Urinary bladder (tissue), 4 donors: ENCODE measurements around the gene PLXNB2. TPM values are rescaled to one million over a fixed set of nuclear protein-coding genes. Genes with fewer than 3 reads are reported as not detected.
A peak's percentile ranks its signal among the peaks of the same experiment; 100 is the strongest.

ENCODE experiments used
- DNase-seq: peaks from one replicate; pipeline ENCODE4 v3.0.0-alpha.2; 2015; ENCODE audit errors: extremely low spot score
- H3K27ac ChIP-seq: one replicate; pipeline ENCODE4 v1.5.1; 2013; ENCODE audit warnings: low read depth, mild to moderate bottlenecking, moderate library complexity
- H3K36me3 ChIP-seq: one replicate; pipeline ENCODE4 v1.6.1; 2013; ENCODE audit warnings: mild to moderate bottlenecking, moderate library complexity; ENCODE audit not compliant: insufficient read depth
- H3K4me1 ChIP-seq: one replicate; pipeline ENCODE4 v1.6.1; 2013; ENCODE audit warnings: mild to moderate bottlenecking, moderate library complexity; ENCODE audit not compliant: insufficient read depth
- H3K4me3 ChIP-seq: one replicate; pipeline ENCODE4 v1.5.1; 2013; ENCODE audit warnings: low read depth, low read length
- WGBS: extraction: QIAGEN DNeasy Blood & Tissue Kit; methylation state at CpG from one replicate; pipeline ENCODE4 v1.1.7; 2013; 5-methylcytosine and 5-hydroxymethylcytosine counted together
- polyA plus RNA-seq: library from polyadenylated mRNA; stranded (reverse); fragments of 200-250 nt; gene quantifications from one replicate; pipeline ENCODE4 v1.2.3, GENCODE V29; 2013
- total RNA-seq: library from RNA; depleted of rRNA; stranded (reverse); fragments of >200 nt; gene quantifications from one replicate; pipeline ENCODE4 v1.2.3, GENCODE V29; 2014
- donor health status: healthy with polysubstance abuse.
- donor health status: healthy.

PLXNB2 gene
- total and polyA plus RNA-seq, 2 donors, result 61.7 to 106 TPM

DNA sequence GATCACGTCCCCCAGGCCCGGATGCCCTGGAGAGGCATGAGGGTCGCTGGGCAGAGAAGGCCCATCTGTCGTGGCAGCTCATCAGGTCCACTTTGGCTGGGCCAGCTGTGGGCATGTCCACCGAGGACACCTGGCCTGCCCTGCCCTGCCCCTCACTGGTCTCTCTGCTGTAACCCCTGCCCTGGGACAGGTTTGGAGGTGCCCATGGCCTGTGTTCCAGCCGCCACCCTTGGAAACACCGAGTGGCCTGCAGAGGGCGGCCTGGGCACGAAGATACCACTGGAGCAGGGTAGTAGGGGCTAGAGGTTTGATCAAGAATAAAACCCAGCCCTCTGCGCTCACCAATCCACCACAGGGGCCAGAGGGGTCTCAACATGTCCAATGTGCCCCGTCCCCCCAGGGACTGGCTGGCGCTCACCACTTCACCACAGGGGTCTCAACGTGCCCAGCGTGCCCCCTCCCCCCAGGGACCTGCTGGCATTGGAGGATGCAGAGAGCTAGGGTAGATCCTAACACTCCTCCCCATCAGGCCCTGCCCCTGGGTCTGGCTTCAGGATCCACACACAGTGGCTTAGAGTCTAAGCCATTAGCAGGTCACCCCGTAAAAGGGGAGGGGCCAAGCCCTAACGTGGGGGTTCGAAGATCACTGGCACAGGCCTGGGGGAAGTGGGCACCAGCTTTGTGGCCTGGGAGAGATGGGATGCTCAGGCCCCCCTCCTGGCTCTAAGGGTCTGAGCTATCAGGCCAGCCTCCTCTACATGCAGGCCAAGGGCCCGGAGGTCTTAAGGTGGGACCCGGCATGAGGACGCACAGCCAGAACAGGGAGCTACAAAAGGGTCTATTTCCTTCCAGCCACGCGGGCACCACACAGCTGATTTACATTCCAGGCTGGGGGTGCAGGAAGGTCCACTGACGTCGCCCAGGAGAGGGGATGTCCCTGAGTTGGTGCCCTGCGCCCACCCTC is 55.1 kb downstream of the PLXNB2 start:
- WGBS, result 53% methylated on average over 25 of the region's 25 CpGs

DNA sequence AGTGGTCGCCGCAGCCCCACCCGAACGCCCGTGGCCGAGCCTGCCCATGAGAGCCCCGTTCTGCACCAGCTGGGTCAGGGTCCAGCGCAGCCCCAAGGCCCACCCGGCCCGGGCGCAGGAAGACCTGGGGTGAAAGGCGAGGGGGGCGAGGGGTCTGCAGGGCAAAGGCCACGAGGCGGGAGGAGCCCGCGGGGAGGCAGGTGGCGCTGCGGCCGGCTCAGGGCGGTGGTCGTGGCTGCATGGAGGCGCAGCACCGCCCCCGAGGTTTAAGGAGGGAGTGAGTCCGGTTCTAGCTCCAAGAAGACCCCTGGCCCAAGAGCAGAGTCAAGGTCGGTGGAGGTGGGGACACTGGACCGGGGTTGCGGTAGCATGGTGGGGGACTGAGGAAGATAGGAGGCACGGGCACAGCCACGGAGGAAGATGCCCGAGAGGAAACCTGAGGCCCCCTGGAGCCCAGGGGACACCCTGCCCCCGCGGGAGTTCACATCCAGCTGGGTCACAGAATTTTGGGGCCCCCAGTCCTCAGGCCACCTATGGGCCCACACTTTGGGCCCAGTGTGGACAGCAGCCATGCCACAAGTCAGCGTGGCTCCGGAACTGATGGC is 55.9 kb downstream of the PLXNB2 start:
- WGBS, result 15% methylated on average over 36 of the region's 36 CpGs
- H3K4me1 ChIP-seq, result no peaks in the 10 kb centered on the region
- H3K4me3 ChIP-seq, result peak overlapping the region; percentile 69
- peak overlapping the region; percentile 81 for H3K27ac ChIP-seq
- DNase-seq, result no peak
- no peaks in the 10 kb centered on the region for H3K36me3 ChIP-seq

More for the DNA sequence above, 55.1 kb downstream of the PLXNB2 start:
- no peak for DNase-seq
- Histone ChIP-seq H3K4me3 (no peak overlapping the region), H3K4me1 (no peaks in the 10 kb centered on the region), H3K36me3 (no peaks in the 10 kb centered on the region), H3K27ac (no peak overlapping the region)

- Histone ChIP-seq H3K36me3 (no peaks in the 10 kb centered on the region), H3K4me3 (peak within 1 kb of the TSS; percentile 69), H3K4me1 (no peaks in the 10 kb centered on the region), H3K27ac (peak within 1 kb of the TSS; percentile 81)
- WGBS, result 1% methylated on average over 81 of the region's 81 CpGs
- DNase-seq, result no peak
Measured at GRCh38 chr22:50250555-50251476, 56.6 kb downstream of the PLXNB2 start, which contains the start of gene HDAC10. Gene HDAC10 (minus strand): TSS chr22:50251265. CDS start chr22:50251032, 233 bp downstream.

- 67% methylated on average over 11 of the region's 11 CpGs for WGBS
- Histone ChIP-seq H3K27ac (no peak overlapping the region), H3K4me1 (no peaks in the 10 kb centered on the region), H3K36me3 (no peaks in the 10 kb centered on the region), H3K4me3 (peak overlapping the region; percentile 69)
- no peak for DNase-seq
Measured at GRCh38 chr22:50250249-50250554, 57.2 kb downstream of the PLXNB2 start.

DNA sequence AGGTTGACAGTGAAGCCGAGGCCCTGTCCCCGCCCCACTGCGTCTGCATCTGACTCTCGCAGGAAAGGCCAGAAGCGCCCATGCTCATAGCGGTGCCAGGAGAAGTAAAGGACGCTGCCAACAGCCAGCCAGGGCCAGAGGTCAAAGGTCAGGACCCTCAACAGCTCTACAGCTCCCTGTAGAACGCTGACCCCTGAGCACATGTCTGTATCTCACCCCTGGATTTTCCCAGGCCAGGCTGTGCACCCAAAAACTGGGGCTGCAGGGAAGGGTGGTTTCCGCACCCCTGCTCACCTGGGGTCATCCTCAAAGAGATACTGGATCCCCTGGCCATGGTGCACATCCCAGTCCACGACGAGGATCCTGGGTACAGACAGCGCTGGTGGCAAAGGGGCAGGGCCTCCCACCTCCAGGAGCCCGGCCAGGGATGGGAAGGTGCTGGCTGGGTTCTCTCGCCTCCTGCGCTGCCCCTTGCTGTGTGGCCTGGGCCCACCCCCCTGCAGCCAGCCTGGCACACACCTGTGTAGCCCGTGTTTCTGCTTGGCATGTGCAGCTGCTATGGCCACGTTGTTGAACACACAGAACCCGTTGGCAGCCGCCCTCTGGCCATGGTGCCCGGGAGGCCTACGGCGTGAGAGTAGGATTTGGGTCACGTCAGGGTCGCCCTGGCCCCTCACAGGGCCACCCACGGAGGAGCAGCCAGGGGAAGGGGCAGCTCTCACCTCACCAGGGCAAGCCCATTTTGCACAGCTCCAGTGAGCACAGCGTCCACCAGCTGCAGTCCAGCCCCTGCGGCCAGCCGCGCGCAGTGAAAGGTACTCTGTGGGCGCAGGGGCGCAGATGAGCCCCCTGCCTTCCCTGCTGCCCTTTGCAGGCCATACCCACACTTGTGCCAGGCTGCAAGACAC is 57.9 kb downstream of the PLXNB2 start:
- no peak overlapping the region for H3K27ac ChIP-seq
- DNase-seq, result no peak
- no peaks in the 10 kb centered on the region for H3K4me1 ChIP-seq
- WGBS, result 88% methylated on average over 32 of the region's 32 CpGs
- no peak overlapping the region for H3K4me3 ChIP-seq
- H3K36me3 ChIP-seq, result no peaks in the 10 kb centered on the region

DNA sequence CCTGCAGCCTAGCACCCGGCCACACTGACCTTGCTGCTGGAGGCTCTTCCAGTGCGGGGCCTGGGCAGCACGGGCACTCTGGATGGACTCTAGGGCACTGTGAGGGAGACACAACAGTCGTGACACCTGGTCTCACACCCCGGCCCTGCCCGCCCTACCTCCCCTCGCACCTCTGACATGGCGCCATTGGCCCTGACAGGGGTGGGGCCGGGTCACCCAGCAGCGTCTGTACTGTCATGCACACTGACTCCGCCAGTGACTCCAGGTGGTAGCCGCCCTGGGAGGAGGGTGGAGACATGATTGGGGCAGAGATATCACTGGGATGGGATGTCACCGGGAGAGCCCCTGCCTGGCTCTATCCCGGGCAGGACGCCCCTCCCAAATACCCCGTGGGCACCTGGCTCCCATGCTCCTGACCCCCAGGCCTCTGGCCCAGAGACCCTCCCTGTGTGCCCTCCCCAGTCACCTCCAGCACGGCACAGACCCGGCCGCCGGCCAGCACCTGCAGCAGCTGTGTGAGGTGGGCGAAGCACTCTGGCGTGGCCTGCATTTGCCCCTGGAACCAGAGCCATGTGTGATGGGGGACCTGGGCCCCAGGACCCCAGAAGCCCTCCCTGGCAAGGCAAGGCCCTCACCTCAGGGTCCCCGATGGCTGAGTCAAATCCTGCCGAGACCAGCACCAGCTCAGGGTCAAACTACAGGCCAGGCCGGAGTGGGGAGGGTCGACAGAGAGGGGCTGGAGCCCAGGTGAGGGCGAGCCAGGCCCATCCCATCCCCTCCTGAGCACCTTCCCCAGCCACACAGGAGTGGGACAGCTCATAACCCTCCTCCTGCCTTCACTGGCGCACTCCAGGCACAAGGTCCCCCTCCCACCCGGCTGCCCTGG is 59.0 kb downstream of the PLXNB2 start:
- no peak overlapping the region for H3K4me3 ChIP-seq
- WGBS, result 85% methylated on average over 29 of the region's 29 CpGs
- H3K27ac ChIP-seq, result no peak overlapping the region
- DNase-seq, result no peak
- H3K36me3 ChIP-seq, result no peaks in the 10 kb centered on the region
- H3K4me1 ChIP-seq, result no peaks in the 10 kb centered on the region

- peaks cover under 1% of the 10 kb centered on the region for H3K4me1 ChIP-seq
Measured at GRCh38 chr22:50247748-50248147, 59.7 kb downstream of the PLXNB2 start.

DNA sequence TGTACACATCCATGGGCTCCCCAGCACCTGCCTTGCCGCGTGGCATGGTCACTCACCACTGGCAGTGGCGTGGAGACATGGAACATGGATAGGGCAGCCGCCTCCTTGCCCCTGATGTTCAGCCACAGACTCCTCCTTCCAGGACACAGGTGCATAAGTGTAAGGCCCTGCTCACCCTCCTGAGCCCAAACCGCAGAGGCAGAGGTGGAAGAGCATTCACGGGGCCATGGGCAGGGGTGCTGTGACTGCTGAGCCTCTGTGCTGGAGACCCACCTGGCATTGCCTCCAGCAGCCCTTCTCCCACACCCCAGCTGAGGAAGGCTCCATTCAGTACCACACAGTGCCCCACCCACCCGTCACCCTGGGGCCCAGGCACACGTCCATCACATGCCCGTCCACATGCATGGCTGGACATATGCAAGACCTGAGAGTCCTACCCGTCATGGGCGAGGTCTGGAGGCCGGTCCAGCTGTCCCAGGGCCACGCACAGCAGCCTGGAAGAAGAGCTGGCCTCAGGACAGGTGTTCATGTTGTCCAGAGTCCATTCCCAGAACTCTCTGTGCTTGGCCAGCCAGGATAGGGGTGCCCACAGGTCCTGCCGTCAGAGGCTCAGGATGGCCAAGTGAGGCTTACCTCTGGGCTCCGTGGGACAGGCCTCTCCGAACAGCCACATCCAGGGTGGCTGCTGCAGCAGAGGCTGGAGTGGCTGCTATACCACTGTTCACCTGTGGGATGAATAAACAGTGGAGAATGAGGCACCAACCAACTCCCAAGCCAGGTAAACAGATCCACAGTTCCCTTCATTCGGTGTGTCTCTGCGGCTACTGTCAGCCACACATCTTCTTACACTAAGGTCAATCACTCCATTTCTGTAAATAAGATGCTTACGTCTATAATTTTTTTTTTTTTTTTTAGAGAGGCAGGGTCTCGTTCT is 60.9 kb downstream of the PLXNB2 start:
- H3K27ac ChIP-seq, result no peak overlapping the region
- WGBS, result 84% methylated on average over 20 of the region's 20 CpGs
- H3K4me1 ChIP-seq, result peaks cover 4% of the 10 kb centered on the region
- H3K4me3 ChIP-seq, result no peak overlapping the region
- DNase-seq, result no peak
- H3K36me3 ChIP-seq, result no peaks in the 10 kb centered on the region

More at GRCh38 chr22:50247748-50248147, 59.7 kb downstream of the PLXNB2 start:
- WGBS, result 39% methylated on average over 16 of the region's 16 CpGs
- DNase-seq, result no peak
- H3K4me3 ChIP-seq, result no peak overlapping the region
- no peaks in the 10 kb centered on the region for H3K36me3 ChIP-seq
- no peak overlapping the region for H3K27ac ChIP-seq

GRCh38 chr22:50245214-50246072 is 62.0 kb downstream of the PLXNB2 start:
- peak overlapping the region; percentile 95 for H3K27ac ChIP-seq
- 14% methylated on average over 53 of the region's 53 CpGs for WGBS
- peaks cover 4% of the 10 kb centered on the region for H3K4me1 ChIP-seq
- H3K36me3 ChIP-seq, result no peaks in the 10 kb centered on the region
- H3K4me3 ChIP-seq, result peak overlapping the region; percentile 82
- DNase-seq, result no peak

GRCh38 chr22:50244420-50245213 is 62.8 kb downstream of the PLXNB2 start, which contains the start of gene TUBGCP6:
Gene TUBGCP6 (minus strand): TSS chr22:50245023. CDS start chr22:50244459, 564 bp downstream.
- Histone ChIP-seq H3K4me1 (peaks cover 4% of the 10 kb centered on the region), H3K36me3 (no peaks in the 10 kb centered on the region), H3K27ac (peak within 1 kb of the TSS; percentile 95), H3K4me3 (peak within 1 kb of the TSS; percentile 82)
- WGBS, result under 1% methylated on average over 76 of the region's 76 CpGs
- peak; percentile 71 for DNase-seq
